Lower leg skin (tissue), 4 donors: ENCODE results near the gene GHR. TPM values are rescaled to one million over a fixed set of nuclear protein-coding genes. Genes with fewer than 3 reads are reported as not detected.

Experiments used
- DNase-seq, 2 donors: peaks; one replicate each; pipeline ENCODE4 v3.0.0-alpha.2; 2019; ENCODE audit warnings: low spot score in 2 of 2
- H3K4me3 ChIP-seq: fragments of 200-600 bp; sonication (generic); 2 replicates; pipeline ENCODE4 v1.5.1; 2017; ENCODE audit warnings: mild to moderate bottlenecking, low read depth; ENCODE audit not compliant: poor library complexity, severe bottlenecking
- POLR2A ChIP-seq, 2 donors: fragments of 450-650 bp; IDR thresholded peaks; one replicate each; pipeline ENCODE4 v1.6.1; 2016 to 2017; ENCODE audit warnings: antibody characterized with exemption in 2 of 2, mild to moderate bottlenecking in 1 of 2, moderate library complexity in 1 of 2
- WGBS, 2 donors: methylation state at CpG; one replicate each; pipeline ENCODE4 v1.1.5; 2018; 5-methylcytosine and 5-hydroxymethylcytosine counted together
- intact Hi-C: fragments of 100-400 bp; cut with DNase I; formaldehyde crosslinking; loops from one replicate; pipeline ENCODE4 v1.15.0; 2023; ENCODE audit warnings: low total_unique reads
- total RNA-seq, 4 donors: library from RNA; depleted of rRNA; stranded (reverse); fragments of >200 nt; gene quantifications; one replicate each; pipeline ENCODE4 v1.1.0, GENCODE V29; 2016
- TF ChIP-seq, protein P1 (sequence below), 3 donors: fragments of 450-650 bp; IDR thresholded peaks; one replicate each; pipeline ENCODE4 v1.5.1; 2016; ENCODE audit warnings: antibody characterized with exemption in 3 of 3, mild to moderate bottlenecking in 3 of 3, moderate library complexity in 2 of 3

GHR gene
- 10 to 100 TPM; 10.5 to 23.1 (median 14.2) TPM for total RNA-seq

GRCh38 chr5:42423285-42424165, at the start of gene GHR:
TSS of gene GHR (plus strand) at chr5:42423439. CDS start at chr5:42565875, 142,436 bp downstream.
- H3K4me3 ChIP-seq: peak within 1 kb of the TSS; percentile 64
- DNase-seq: peak; percentile 84 to 95
- intact Hi-C loops: loop anchor here (10.0 kb wide), 1 partner anchor 161 kb away; no protein-coding TSS in a partner anchor
- WGBS, 2 donors: 0 to 1% methylated on average over 38 to 58 of the region's 60 CpGs
- TF ChIP-seq POLR2A (IDR thresholded peaks at IDR 0.05): no peak
- TF ChIP-seq, protein P1, sequence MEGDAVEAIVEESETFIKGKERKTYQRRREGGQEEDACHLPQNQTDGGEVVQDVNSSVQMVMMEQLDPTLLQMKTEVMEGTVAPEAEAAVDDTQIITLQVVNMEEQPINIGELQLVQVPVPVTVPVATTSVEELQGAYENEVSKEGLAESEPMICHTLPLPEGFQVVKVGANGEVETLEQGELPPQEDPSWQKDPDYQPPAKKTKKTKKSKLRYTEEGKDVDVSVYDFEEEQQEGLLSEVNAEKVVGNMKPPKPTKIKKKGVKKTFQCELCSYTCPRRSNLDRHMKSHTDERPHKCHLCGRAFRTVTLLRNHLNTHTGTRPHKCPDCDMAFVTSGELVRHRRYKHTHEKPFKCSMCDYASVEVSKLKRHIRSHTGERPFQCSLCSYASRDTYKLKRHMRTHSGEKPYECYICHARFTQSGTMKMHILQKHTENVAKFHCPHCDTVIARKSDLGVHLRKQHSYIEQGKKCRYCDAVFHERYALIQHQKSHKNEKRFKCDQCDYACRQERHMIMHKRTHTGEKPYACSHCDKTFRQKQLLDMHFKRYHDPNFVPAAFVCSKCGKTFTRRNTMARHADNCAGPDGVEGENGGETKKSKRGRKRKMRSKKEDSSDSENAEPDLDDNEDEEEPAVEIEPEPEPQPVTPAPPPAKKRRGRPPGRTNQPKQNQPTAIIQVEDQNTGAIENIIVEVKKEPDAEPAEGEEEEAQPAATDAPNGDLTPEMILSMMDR (IDR thresholded peaks at IDR 0.05): peak in 1 of 3 donors; percentile 76

- no peak overlapping the region for H3K4me3 ChIP-seq
- intact Hi-C loops: no loop called here
- 77 to 82% methylated on average over 5 of the region's 5 CpGs for WGBS, 2 donors
- TF ChIP-seq, protein P1 (IDR thresholded peaks at IDR 0.05): no peak
- TF ChIP-seq POLR2A (IDR thresholded peaks at IDR 0.05): no peak
- no peak for DNase-seq
Measured at GRCh38 chr5:42374679-42375273, 48.5 kb upstream of the GHR start.

GRCh38 chr5:42377496-42377895, 45.7 kb upstream of the GHR start:
- H3K4me3 ChIP-seq: no peak overlapping the region
- TF ChIP-seq, protein P1 (IDR thresholded peaks at IDR 0.05): no peak
- TF ChIP-seq POLR2A (IDR thresholded peaks at IDR 0.05): no peak
- no peak for DNase-seq
- intact Hi-C loops: no loop called here
- 29% methylated on average over 1 of the region's 1 CpG for WGBS, 2 donors

- no peak overlapping the region for H3K4me3 ChIP-seq
- no peak for DNase-seq
- no peak for TF ChIP-seq POLR2A (IDR thresholded peaks at IDR 0.05)
- TF ChIP-seq, protein P1 (IDR thresholded peaks at IDR 0.05): no peak
- 67 to 77% methylated on average over 2 of the region's 2 CpGs for WGBS, 2 donors
- intact Hi-C loops: no loop called here
Measured at GRCh38 chr5:42381973-42382372, 41.3 kb upstream of the GHR start.

DNA sequence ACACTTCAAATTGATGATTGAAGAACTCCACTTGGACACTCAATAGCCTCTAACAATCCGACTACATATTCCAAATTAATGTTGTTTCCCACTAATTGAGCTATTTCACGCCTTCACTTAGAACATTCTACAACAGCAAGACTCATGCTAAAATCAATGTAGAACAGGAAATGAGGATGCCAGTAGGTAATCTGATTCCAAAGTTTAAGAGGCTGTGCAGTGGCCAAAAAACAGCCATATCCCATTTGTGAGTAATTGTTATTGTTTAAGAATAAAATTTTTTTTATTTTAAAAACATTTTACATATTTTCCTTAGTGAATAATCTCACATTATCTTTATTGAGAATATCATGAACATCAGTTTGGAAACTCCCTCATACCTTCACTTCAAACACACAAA, 35.7 kb upstream of the GHR start:
- no peak overlapping the region for H3K4me3 ChIP-seq
- TF ChIP-seq, protein P1 (IDR thresholded peaks at IDR 0.05): no peak
- no peak for TF ChIP-seq POLR2A (IDR thresholded peaks at IDR 0.05)
- intact Hi-C loops: no loop called here
- no peak for DNase-seq
- WGBS, 2 donors: 63% methylated on average over 2 of the region's 2 CpGs
